GM12864 (cell line): ENCODE results near the gene B4GALNT3.

Experiments
- DNase-seq: peaks from one replicate; pipeline ENCODE4 v3.0.0-alpha.2; 2011; ENCODE audit warnings: low read depth
- H3K4me3 ChIP-seq: 2 replicates; pipeline ENCODE4 v1.5.1; 2011; ENCODE audit warnings: mild to moderate bottlenecking, low read depth, low read length, control low read depth
- TF ChIP-seq, protein P1 (sequence below): IDR thresholded peaks from 2 replicates; pipeline ENCODE4 v1.5.1; 2011; ENCODE audit warnings: low read depth, mild to moderate bottlenecking, moderate library complexity, low read length, control low read depth, inconsistent platforms; ENCODE audit errors: missing control alignments

The B4GALNT3 gene

DNA sequence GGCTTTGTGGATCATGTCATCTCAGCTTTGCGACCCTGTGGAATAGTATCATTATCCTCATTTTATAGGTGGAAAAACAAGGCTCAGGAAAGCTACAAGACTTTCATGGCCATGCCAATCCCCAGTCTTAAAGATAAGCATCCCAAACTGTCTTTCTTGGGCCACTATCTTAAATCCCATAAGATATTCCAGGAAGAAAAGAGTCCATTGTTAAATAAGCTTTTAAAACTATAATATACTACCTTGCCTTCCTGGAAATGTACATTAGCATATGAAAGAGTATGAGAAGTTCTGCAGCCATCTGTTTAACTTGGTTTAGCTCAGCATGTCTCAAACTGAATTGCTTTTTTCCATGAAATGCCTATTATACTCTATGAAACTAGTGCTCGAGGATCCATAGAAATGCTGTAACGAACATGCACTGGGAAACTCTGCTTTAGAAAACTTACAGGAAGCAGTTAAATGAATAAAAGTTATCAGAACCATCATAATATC, 77.1 kb downstream of the B4GALNT3 start:
- TF ChIP-seq, protein P1, sequence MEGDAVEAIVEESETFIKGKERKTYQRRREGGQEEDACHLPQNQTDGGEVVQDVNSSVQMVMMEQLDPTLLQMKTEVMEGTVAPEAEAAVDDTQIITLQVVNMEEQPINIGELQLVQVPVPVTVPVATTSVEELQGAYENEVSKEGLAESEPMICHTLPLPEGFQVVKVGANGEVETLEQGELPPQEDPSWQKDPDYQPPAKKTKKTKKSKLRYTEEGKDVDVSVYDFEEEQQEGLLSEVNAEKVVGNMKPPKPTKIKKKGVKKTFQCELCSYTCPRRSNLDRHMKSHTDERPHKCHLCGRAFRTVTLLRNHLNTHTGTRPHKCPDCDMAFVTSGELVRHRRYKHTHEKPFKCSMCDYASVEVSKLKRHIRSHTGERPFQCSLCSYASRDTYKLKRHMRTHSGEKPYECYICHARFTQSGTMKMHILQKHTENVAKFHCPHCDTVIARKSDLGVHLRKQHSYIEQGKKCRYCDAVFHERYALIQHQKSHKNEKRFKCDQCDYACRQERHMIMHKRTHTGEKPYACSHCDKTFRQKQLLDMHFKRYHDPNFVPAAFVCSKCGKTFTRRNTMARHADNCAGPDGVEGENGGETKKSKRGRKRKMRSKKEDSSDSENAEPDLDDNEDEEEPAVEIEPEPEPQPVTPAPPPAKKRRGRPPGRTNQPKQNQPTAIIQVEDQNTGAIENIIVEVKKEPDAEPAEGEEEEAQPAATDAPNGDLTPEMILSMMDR: no peak
- DNase-seq: no peak
- no peak overlapping the region for H3K4me3 ChIP-seq

DNA sequence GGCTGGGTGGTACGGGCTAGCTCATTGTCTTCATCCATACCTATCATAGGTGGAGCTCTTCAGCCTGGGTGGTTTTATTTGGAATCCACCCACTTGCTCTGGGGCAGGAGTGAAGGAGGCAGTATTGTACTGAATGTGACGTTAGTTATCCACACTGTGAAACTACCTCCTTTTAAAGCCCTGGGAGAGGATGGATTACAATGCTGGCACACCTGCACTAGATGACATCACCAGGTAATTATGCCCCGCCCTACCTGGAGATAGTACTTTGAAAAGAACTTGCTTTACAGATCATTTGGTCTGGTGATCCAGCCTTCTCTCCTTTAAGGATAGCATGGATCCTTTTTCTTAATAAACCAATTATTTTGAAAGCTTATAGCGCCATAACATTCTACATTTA, 78.0 kb downstream of the B4GALNT3 start:
- no peak overlapping the region for H3K4me3 ChIP-seq
- DNase-seq: no peak
- TF ChIP-seq, protein P1: no peak

DNA sequence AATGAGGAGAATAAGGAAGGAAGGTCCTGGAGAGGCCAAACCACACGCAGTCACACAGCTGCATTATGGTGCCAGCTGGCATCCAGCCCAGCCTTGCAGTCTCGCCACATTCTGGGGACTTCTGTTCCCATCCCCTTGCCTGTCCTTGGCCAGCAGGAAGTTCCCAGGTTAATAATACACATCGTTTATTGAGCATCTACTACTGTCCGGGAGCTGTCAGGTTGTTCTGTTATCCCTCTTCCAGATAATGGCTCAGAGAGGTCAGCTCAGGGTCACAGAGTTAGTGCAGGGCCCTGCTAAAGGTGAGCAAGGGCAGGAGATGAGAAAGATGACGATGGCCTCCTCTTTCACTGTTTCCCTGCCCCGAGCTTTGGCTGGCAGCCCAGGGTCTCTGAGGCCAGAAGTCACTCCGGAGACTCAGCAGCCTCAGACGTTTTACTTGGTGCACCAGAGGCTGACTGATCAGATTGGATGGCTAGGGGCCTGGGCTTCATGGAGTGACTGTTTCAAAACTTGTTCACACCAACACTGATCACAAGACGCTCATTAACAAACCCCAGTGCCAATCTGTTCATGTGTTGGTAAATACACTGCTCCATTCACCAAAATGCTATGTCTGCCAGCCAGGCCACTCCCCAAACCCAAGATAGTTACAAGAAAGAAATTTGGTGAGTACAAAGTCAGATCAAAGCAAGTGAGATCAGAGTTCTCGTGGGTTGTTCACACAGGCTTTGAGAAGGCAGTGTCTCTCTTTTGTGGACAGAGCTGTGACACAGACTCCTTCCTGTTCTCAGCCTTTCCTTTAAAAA, 79.2 kb downstream of the B4GALNT3 start:
- DNase-seq: no peak
- TF ChIP-seq, protein P1: no peak

DNA sequence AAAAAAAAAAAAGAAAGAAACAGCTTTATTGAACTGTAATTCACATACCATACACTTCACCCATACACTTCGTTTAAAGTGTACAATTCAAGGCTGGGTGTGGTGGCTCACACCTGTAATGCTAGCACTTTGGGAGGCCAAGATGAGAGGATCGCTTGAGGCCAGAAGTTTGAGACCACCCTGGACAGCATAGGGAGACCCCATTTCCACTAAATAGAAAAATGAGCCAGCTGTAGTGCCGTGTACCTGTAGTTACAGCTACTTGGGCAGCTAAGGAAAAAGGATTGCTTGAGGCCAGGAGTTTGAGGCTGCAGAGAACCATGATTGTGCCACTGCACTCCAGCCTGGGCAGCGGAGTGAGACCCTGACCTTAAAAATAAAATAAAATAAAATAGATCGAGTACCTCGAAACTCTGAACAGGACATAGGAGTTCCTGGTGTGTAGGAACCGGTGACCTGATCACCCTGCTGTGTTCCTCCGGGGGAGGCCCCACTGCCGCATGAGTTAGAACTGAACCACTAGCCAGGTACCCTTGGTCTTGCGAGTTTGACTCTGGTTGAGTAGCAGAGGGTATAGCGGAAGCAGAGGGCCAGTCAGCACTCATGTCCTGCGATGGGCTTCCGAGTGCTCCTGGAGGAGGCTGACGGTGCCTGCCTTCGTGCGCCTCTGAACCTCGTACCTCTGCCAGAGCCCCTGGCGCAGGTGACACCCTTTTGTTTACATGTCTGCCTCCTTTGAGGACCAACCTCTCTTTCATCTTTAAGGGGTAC, 80.0 kb downstream of the B4GALNT3 start:
- H3K4me3 ChIP-seq: no peak overlapping the region
- DNase-seq: no peak
- TF ChIP-seq, protein P1: no peak

More for the DNA sequence above, 79.2 kb downstream of the B4GALNT3 start:
- H3K4me3 ChIP-seq: no peak overlapping the region

DNA sequence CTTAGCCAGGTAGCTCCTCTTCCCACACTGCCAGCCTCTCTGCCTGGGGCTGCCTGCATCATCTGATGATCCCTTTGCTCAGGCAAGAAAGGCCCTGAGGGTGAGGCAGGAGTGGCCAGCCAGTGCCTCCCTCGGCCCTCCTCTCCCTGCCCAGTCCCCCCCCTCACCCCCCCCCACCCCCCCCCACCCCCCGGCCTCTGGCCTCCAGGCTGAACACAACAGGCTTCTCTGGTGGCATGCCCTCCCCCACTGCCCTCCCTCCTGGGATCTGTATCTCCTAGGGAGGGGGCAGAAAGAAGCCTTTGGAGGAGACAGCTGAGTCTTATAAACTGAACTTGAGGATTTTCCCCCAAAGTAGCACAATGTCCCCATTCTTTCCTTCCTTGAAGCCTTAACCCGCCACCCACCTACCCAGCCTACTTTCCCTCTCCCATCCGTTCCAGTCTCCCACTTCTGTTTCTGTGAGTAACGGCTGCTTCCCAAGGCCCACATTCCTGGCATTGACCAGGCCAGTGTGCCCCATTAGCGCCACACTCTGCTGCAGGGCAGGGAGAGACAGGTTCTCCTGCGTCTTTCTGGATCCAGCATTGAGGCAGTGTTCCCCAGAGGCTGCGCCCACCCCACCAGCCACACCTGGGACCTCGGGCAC, 82.1 kb downstream of the B4GALNT3 start:
- DNase-seq: no peak

DNA sequence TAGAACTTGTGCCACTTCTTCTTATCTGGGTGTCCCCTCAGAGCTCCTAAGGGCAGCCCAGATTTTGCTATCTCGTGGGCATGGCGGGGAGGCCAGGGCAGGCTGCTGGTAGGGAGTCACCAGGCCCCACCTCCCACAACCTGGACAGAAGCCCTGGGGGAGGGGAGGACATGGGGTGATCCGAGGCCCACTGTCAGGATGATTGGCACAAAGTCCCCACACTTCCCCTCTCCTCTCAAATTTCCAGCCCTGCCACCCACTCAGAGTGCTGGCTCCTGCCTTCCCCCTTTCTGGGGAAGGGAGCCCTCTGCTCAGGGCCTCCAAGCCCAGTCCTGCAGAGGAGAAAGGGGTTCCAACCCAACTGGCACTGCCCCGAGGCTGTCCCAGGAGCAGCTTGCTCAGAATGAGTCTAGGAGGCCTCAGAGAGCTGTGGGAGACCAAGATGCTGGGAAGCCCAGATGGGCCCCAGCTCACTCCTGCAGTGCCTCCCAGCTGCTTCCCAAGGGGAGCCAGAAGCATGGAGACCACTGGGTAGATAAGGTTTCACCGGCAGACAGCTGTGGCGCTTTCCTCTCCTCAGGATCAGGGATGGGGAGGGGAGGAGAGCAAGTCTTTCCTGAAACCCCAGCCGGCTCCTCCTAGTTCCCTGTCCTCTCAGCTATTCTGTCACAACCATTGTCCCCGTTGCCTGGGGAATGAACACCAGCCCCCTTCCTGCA, 82.8 kb downstream of the B4GALNT3 start:
- DNase-seq: no peak
- TF ChIP-seq, protein P1: no peak
- H3K4me3 ChIP-seq: no peak overlapping the region

More for the DNA sequence above, 82.1 kb downstream of the B4GALNT3 start:
- no peak overlapping the region for H3K4me3 ChIP-seq
- TF ChIP-seq, protein P1: no peak
